CMK (cell line): ENCODE measurements around the gene PLCXD3.

Experiments used
- DNase-seq: peaks from one replicate; pipeline ENCODE4 v3.0.0-alpha.2; 2010; ENCODE audit warnings: low read depth

The PLCXD3 gene

GRCh38 chr5:41413074-41413473 lies 97.3 kb downstream of the PLCXD3 start:
- DNase-seq = no peak

GRCh38 chr5:41412496-41412895 lies 97.9 kb downstream of the PLCXD3 start:
- DNase-seq = no peak

- no peak for DNase-seq
Observed at GRCh38 chr5:41410737-41411136, 99.7 kb downstream of the PLCXD3 start.

GRCh38 chr5:41410307-41410706 lies 100.1 kb downstream of the PLCXD3 start:
- no peak for DNase-seq

- no peak for DNase-seq
Observed at GRCh38 chr5:41408676-41409443, 101.5 kb downstream of the PLCXD3 start.

GRCh38 chr5:41406936-41407335 lies 103.5 kb downstream of the PLCXD3 start:
- no peak for DNase-seq

- no peak for DNase-seq
Observed at GRCh38 chr5:41406424-41406823, 104.0 kb downstream of the PLCXD3 start.

GRCh38 chr5:41404757-41405156 lies 105.6 kb downstream of the PLCXD3 start:
- no peak for DNase-seq

GRCh38 chr5:41403846-41404245 lies 106.6 kb downstream of the PLCXD3 start:
- no peak for DNase-seq

- no peak for DNase-seq
Observed at GRCh38 chr5:41402845-41403244, 107.6 kb downstream of the PLCXD3 start.

- DNase-seq = no peak
Observed at GRCh38 chr5:41399839-41400238, 110.6 kb downstream of the PLCXD3 start.

- DNase-seq = no peak
Observed at GRCh38 chr5:41392016-41392415, 118.4 kb downstream of the PLCXD3 start.

GRCh38 chr5:41374631-41375030 lies 135.8 kb downstream of the PLCXD3 start:
- DNase-seq = no peak

GRCh38 chr5:41373230-41373629 lies 137.2 kb downstream of the PLCXD3 start:
- no peak for DNase-seq

GRCh38 chr5:41371738-41372137 lies 138.7 kb downstream of the PLCXD3 start:
- DNase-seq = no peak

GRCh38 chr5:41370482-41370881 lies 139.9 kb downstream of the PLCXD3 start:
- no peak for DNase-seq

- no peak for DNase-seq
Observed at GRCh38 chr5:41369799-41370198, 140.6 kb downstream of the PLCXD3 start.

GRCh38 chr5:41368158-41368557 lies 142.2 kb downstream of the PLCXD3 start:
- no peak for DNase-seq

- DNase-seq = no peak
Observed at GRCh38 chr5:41365369-41365768, 145.0 kb downstream of the PLCXD3 start.

- no peak for DNase-seq
Observed at GRCh38 chr5:41364346-41364745, 146.1 kb downstream of the PLCXD3 start.

GRCh38 chr5:41363343-41363986 lies 146.9 kb downstream of the PLCXD3 start:
- no peak for DNase-seq

GRCh38 chr5:41356786-41357185 lies 153.6 kb downstream of the PLCXD3 start:
- DNase-seq = no peak

- DNase-seq = no peak
Observed at GRCh38 chr5:41349846-41350245, 160.6 kb downstream of the PLCXD3 start.

- DNase-seq = no peak
Observed at GRCh38 chr5:41347569-41347968, 162.8 kb downstream of the PLCXD3 start.
